Measurements from ENCODE around the gene POLN. TPM values are rescaled to one million over a fixed set of nuclear protein-coding genes. Genes with fewer than 3 reads are reported as not detected.
A peak's percentile ranks its signal among the peaks of the same experiment; 100 is the strongest.

Gene POLN
- polyA plus RNA-seq, 1 experiment, result 0.35 TPM

DNA sequence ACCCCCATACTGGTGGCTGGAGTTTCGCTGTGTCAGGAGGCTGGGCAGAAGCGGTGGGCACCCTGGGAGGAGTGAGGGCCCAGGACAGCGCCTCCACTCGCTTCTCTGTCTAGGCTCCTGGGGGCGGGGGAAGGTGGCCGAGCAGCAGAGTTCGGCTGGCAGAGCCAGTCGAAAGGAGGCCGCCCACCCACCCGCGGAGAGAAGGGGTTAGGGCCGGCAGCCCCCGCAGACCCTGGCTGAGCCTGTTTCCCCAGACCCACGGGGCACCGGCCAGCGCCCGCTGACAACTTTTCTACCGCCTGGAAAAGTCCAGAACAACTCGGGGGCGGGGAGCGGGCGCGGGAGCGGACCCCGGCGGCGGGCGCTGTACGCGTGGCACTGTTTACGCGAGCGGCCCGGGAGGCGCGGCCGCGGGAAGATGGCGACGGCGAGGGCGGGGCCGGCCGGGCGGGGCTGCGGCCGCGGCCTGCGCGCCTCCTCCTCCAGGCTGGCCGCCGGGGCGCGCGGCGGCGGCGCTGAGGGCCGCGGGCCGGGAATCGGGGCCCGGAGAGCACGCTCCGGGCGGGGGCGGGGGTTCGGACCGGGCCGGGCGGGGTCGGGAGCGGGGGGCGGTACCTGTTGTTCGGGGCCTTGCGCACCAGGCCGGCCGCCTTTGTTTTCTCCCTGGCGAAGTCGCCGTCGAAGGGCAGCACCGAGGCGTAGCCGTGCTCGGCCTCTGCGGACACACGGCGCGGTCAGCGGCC is 19.4 kb upstream of the POLN start:
- Histone ChIP-seq H3K27ac (ENCODE audit: low read depth, low read length) (peak overlapping the region; percentile 52), H3K4me3 (ENCODE audit: low read depth, low read length) (peak overlapping the region; percentile 83), H3K27me3 (ENCODE audit: control insufficient read depth, insufficient read depth, low read length) (no peaks in the 10 kb centered on the region), H3K9me3 (ENCODE audit: control insufficient read depth, insufficient read depth, low read length) (no peaks in the 10 kb centered on the region; the same call in 1 of the 2 replicates)
- TF ChIP-seq, protein P1, sequence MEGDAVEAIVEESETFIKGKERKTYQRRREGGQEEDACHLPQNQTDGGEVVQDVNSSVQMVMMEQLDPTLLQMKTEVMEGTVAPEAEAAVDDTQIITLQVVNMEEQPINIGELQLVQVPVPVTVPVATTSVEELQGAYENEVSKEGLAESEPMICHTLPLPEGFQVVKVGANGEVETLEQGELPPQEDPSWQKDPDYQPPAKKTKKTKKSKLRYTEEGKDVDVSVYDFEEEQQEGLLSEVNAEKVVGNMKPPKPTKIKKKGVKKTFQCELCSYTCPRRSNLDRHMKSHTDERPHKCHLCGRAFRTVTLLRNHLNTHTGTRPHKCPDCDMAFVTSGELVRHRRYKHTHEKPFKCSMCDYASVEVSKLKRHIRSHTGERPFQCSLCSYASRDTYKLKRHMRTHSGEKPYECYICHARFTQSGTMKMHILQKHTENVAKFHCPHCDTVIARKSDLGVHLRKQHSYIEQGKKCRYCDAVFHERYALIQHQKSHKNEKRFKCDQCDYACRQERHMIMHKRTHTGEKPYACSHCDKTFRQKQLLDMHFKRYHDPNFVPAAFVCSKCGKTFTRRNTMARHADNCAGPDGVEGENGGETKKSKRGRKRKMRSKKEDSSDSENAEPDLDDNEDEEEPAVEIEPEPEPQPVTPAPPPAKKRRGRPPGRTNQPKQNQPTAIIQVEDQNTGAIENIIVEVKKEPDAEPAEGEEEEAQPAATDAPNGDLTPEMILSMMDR (IDR thresholded peaks at IDR 0.05; ENCODE audit: low read depth, low read length), result no peak
- ChIA-PET POLR2A (interaction anchor here (1.0 to 1.5 kb wide), 4 partner anchors 10 to 114 kb away, joined by 3 to 10 read pairs (median 4); partner anchors contain the start of genes HAUS3 and POLN), CTCF (no interaction called here)
- no peak for DNase-seq (ENCODE audit: low read depth, low spot score)

DNA sequence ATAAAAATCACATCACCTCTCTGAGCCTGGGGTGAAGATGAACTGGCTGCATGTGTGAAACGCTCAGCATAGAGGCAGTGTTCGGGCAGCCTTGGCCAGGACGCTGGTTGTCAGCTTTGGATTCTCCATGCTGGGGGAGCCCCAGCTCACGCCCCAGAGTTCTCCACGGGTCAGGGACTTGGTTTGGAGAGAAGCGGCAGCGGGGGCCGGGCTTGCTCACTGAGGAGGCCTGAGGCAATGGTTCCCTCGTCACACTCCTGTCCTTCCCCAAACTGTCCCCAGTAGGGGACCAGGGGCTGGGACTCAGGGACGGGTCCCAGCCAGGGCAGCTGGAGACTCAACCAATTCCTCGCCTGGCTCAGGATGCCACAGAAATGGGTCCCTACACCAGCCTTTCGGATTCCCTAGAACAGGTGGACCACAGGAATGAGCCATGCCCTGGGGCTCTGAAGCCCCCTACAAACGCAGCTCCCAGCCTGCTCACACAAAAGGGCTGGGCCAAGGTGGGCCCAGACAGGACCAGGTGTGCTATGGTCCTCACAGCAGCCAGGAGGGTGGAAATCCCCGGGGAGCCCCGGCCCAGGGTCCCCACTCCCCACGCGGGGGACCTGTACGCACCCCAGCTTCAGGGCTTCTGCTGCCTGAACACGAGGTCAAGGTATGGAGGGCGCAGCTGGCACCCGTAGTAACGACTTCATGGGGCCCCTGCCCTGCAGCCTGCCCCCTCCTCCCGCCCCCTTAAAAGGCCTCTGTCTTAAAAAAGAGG is 18.6 kb upstream of the POLN start:
- Histone ChIP-seq H3K27me3 (ENCODE audit: control insufficient read depth, insufficient read depth, low read length) (no peaks in the 10 kb centered on the region), H3K4me3 (ENCODE audit: low read depth, low read length) (peak overlapping the region; percentile 83), H3K9me3 (ENCODE audit: control insufficient read depth, insufficient read depth, low read length) (no peaks in the 10 kb centered on the region; the same call in 1 of the 2 replicates), H3K27ac (ENCODE audit: low read depth, low read length) (peak overlapping the region; percentile 52)
- TF ChIP-seq, protein P1 (IDR thresholded peaks at IDR 0.05; ENCODE audit: low read depth, low read length), result no peak
- no peak for DNase-seq (ENCODE audit: low read depth, low spot score)
- CTCF ChIA-PET, result no interaction called here
- POLR2A ChIA-PET, result interaction anchor here (1.2 kb wide), 1 partner anchor 19 kb away, joined by 5 read pairs; the partner anchor contains the start of genes HAUS3 and POLN

DNA sequence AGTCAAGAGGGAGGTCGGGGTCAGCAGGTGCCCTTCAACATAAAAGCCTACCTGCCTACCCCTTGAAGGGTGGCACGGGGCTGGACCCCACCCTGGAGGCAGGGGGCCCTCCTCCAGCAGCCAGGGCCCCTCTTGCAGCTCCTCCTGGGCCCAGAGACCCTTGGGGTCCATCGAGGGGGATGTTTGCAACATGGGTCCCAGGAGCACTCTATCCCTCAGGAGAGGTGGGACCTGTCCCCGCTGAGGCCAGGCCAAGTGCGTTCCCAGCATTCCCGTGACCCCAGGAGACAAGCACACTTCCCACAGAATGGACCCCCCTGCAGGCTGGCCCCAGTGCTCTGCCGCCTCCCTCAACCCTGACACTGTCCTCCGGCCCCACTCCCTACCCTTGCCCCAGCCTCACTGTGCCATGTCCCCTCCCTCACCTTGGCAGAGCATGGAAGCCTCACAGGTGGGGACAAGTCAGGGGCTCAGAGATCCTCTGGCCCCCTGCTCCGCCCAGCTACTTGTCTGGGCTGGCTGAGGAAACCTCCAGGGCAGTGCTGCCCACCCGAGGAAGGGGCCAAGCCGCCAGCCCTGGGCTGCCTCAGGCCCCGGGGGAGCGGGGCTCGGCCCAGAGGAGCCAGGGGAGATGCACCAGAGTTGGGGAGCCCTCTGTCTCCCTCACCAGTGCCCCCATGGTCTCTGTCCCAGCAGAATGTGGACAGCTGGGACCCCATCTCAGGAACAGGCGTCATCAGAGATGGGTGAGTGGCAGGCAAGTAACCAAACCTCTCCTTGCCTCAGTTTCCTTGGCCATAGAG is 17.8 kb upstream of the POLN start:
- Histone ChIP-seq H3K27ac (ENCODE audit: low read depth, low read length) (no peak overlapping the region), H3K27me3 (ENCODE audit: control insufficient read depth, insufficient read depth, low read length) (no peaks in the 10 kb centered on the region), H3K9me3 (ENCODE audit: control insufficient read depth, insufficient read depth, low read length) (no peaks in the 10 kb centered on the region; the same call in 1 of the 2 replicates), H3K4me3 (ENCODE audit: low read depth, low read length) (peak overlapping the region; percentile 83)
- TF ChIP-seq, protein P1 (IDR thresholded peaks at IDR 0.05; ENCODE audit: low read depth, low read length), result no peak
- DNase-seq (ENCODE audit: low read depth, low spot score), result no peak
- ChIA-PET POLR2A (interaction anchor here (1.2 kb wide), 1 partner anchor 18 kb away, joined by 5 read pairs; the partner anchor contains the start of genes HAUS3 and POLN), CTCF (no interaction called here)

DNA sequence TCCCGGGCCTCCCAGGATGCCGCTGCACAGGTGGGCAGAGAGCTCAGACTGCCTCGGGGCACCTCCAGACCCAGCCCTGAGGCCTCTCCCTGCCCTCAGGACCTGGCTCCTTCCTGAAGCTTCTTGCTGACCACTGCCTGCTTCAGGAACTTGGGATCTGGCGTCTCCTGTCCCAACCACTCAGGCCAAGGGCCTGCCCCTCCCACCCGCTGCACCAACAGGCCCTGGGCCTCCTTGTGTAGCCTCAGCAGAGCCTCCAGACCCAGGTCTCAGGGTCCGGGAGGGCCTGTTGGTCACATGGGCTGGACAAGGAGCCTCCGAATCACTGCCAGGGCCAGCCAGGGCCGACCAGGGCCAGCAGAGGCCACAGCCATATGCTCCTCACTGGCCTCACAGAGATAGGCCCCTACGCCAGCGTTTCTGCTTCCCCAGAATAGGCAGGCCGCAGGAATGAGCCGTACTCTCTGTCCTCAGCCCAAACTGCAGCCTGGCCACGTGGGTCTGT is 17.2 kb upstream of the POLN start:
- POLR2A ChIA-PET, result no interaction called here

More for the DNA sequence above, 17.2 kb upstream of the POLN start:
- TF ChIP-seq, protein P1 (IDR thresholded peaks at IDR 0.05; ENCODE audit: low read depth, low read length), result no peak
- Histone ChIP-seq H3K4me3 (ENCODE audit: low read depth, low read length) (no peak overlapping the region), H3K27ac (ENCODE audit: low read depth, low read length) (no peak overlapping the region), H3K9me3 (ENCODE audit: control insufficient read depth, insufficient read depth, low read length) (no peaks in the 10 kb centered on the region; the same call in 1 of the 2 replicates), H3K27me3 (ENCODE audit: control insufficient read depth, insufficient read depth, low read length) (no peaks in the 10 kb centered on the region)
- DNase-seq (ENCODE audit: low read depth, low spot score), result no peak
- CTCF ChIA-PET, result no interaction called here

Data from AG04450 (cell line).